Naive thymus-derived CD4-positive, alpha-beta T cell (primary cell): ENCODE data around the gene C1QTNF1. TPM values are rescaled to one million over a fixed set of nuclear protein-coding genes. Genes with fewer than 3 reads are reported as not detected.

ENCODE experiments used
- ATAC-seq: fragments of 150-1000 bp; cut with Tn5 transposase; 2 replicates; pipeline ENCODE4 v1.10.0; 2021; ENCODE audit warnings: mild to moderate bottlenecking, moderate library complexity
- CTCF ChIA-PET: fragments of 350-600 bp; sonication (Branson Sonifier 250); formaldehyde crosslinking; loops from one replicate; lab custom pipeline; 2021; ENCODE audit warnings: antibody characterized with exemption; lab: Charles Lee
- POLR2A ChIA-PET: fragments of 350-600 bp; sonication (Branson Sonifier 250); formaldehyde crosslinking; loops from one replicate; lab custom pipeline; 2021; ENCODE audit warnings: antibody characterized with exemption, inconsistent platforms; lab: Charles Lee
- DNase-seq, 9 donors: peaks; one replicate each; pipeline versions ENCODE4 v3.0.0 to v3.0.0-alpha.2; 2020 to 2022; ENCODE audit warnings: mixed read lengths in 1 of 9
- H3K27ac ChIP-seq: one replicate; pipeline ENCODE4 v1.7.0; 2013; ENCODE audit warnings: mild to moderate bottlenecking, low read depth, low read length, moderate library complexity
- H3K27me3 ChIP-seq, 2 donors: one replicate each; pipeline ENCODE4 v1.7.0; 2013; ENCODE audit warnings: low read length in 2 of 2, mild to moderate bottlenecking in 2 of 2, moderate library complexity in 2 of 2; ENCODE audit not compliant: control insufficient read depth in 2 of 2, insufficient read depth in 2 of 2
- H3K36me3 ChIP-seq, 3 experiments: 1 replicate in 2 of 3; 2 replicates in 1 of 3; pipeline ENCODE4 v1.7.0; 2013; ENCODE audit warnings: low read length in 3 of 3, mild to moderate bottlenecking in 3 of 3, moderate library complexity in 1 of 3; ENCODE audit not compliant: insufficient read depth in 3 of 3, control insufficient read depth in 2 of 3
- H3K4me1 ChIP-seq, 2 donors: one replicate each; pipeline ENCODE4 v1.7.0; 2013; ENCODE audit warnings: low read length in 2 of 2, mild to moderate bottlenecking in 2 of 2, moderate library complexity in 1 of 2; ENCODE audit not compliant: control insufficient read depth in 2 of 2, insufficient read depth in 2 of 2
- H3K4me3 ChIP-seq: 2 replicates; pipeline ENCODE4 v1.7.0; 2013; ENCODE audit warnings: mild to moderate bottlenecking, low read length
- H3K9me3 ChIP-seq, 3 experiments: 1 replicate in 2 of 3; 2 replicates in 1 of 3; pipeline ENCODE4 v1.7.0; 2013; ENCODE audit warnings: low read length in 3 of 3; ENCODE audit not compliant: control insufficient read depth in 2 of 3
- H3K27ac Mint-ChIP-seq, 9 donors: one replicate each; pipeline ENCODE4 v1.8.0; 2020 to 2022; ENCODE audit warnings: mixed read lengths in 9 of 9, mild to moderate bottlenecking in 8 of 9, moderate library complexity in 5 of 9, inconsistent platforms in 2 of 9
- H3K27me3 Mint-ChIP-seq, 5 donors: one replicate each; pipeline ENCODE4 v1.8.0; 2021 to 2022; ENCODE audit warnings: mixed read lengths in 5 of 5, mild to moderate bottlenecking in 1 of 5
- H3K36me3 Mint-ChIP-seq, 5 donors: one replicate each; pipeline ENCODE4 v1.8.0; 2020 to 2022; ENCODE audit warnings: mixed read lengths in 5 of 5, mild to moderate bottlenecking in 3 of 5, inconsistent platforms in 1 of 5
- H3K4me1 Mint-ChIP-seq, 7 donors: one replicate each; pipeline ENCODE4 v1.8.0; 2020 to 2022; ENCODE audit warnings: mixed read lengths in 7 of 7, mild to moderate bottlenecking in 3 of 7, inconsistent platforms in 1 of 7
- H3K4me3 Mint-ChIP-seq, 10 donors: one replicate each; pipeline ENCODE4 v1.8.0; 2020 to 2022; ENCODE audit warnings: mild to moderate bottlenecking in 10 of 10, mixed read lengths in 10 of 10, moderate library complexity in 6 of 10, inconsistent platforms in 2 of 10
- H3K9me3 Mint-ChIP-seq, 11 donors: one replicate each; pipeline ENCODE4 v1.8.0; 2020 to 2022; ENCODE audit warnings: mixed read lengths in 11 of 11, mild to moderate bottlenecking in 4 of 11, inconsistent platforms in 1 of 11, moderate library complexity in 1 of 11
- intact Hi-C, 2 donors: fragments of 100-400 bp; cut with micrococcal nuclease; formaldehyde crosslinking; loops; one replicate each; pipeline ENCODE4 v1.15.1; 2023
- polyA plus RNA-seq, 2 donors: library from polyadenylated mRNA; unstranded; fragments of 300-500 nt; fragmentation: Illumina TruSeq; gene quantifications; one replicate each; pipeline ENCODE4 v1.2.3, GENCODE V29; 2021
- total RNA-seq, 6 experiments: library from RNA in 5 of 6; stranded (reverse) in 5 of 6; gene quantifications; 1 replicate in 5 of 6; 2 replicates in 1 of 6; pipeline ENCODE4 v1.2.3 and lab custom pipeline; 2021 to 2026

C1QTNF1 gene
- total and polyA plus RNA-seq, 7 experiments from 2014 or later = 0.10 TPM; not detected in 6

- H3K36me3 ChIP-seq = no peaks in the 10 kb centered on the region
- Mint-ChIP-seq H3K27me3 (peaks cover 0 to 37% (median 4%) of the 10 kb centered on the region in 5 donors), H3K36me3 (no peaks in the 10 kb centered on the region), H3K4me1 (no peaks in the 10 kb centered on the region), H3K9me3 (no peaks in the 10 kb centered on the region), H3K27ac (no peak overlapping the region), H3K4me3 (no peak overlapping the region)
- H3K27me3 ChIP-seq = no peaks in the 10 kb centered on the region
- ChIA-PET POLR2A (no interaction called here), CTCF (interaction anchor here (1.3 to 1.5 kb wide), 2 partner anchors 8 to 10 kb away, joined by 3 to 4 read pairs; no protein-coding TSS in a partner anchor)
- H3K4me1 ChIP-seq = no peaks in the 10 kb centered on the region
- H3K9me3 ChIP-seq = no peaks in the 10 kb centered on the region
- intact Hi-C loops = no loop called here
- ATAC-seq = no peak
- no peak overlapping the region for H3K27ac ChIP-seq
- DNase-seq = no peak
- no peak overlapping the region for H3K4me3 ChIP-seq
Observed at GRCh38 chr17:79033741-79034501, 10.0 kb downstream of the C1QTNF1 start.

DNA sequence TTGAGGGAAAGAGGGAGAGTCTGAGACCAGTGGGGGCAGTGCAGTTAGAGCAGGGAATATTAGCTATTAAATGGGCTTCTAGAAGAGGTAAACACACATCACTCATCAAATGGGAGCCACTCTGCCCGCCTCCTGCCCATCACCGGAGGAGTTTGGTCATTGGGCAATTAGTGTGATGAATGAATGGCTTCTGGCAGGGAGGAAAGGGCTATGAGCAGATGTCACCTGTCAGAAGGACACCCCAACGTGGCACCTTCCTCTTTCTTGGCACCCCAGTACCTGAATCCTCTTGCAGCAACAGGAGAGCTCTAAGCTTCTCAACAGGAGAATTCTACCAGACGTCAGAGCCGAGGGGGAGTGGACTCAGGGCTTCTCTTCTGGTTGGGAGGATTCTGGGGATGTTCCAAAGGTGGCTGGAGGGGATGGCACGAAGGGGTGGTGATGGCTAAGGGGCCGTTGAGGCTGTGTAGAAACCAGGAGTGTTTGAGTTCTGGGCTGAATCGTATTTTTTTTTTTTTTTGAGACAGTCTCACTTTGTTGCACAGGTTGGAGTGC lies 11.0 kb downstream of the C1QTNF1 start:
- Mint-ChIP-seq H3K27ac (no peak overlapping the region), H3K4me3 (no peak overlapping the region), H3K36me3 (no peaks in the 10 kb centered on the region), H3K4me1 (no peaks in the 10 kb centered on the region), H3K9me3 (no peaks in the 10 kb centered on the region), H3K27me3 (peaks cover 0 to 37% (median 4%) of the 10 kb centered on the region in 5 donors)
- Histone ChIP-seq H3K9me3 (no peaks in the 10 kb centered on the region), H3K27ac (no peak overlapping the region), H3K36me3 (no peaks in the 10 kb centered on the region), H3K4me1 (no peaks in the 10 kb centered on the region), H3K4me3 (no peak overlapping the region), H3K27me3 (no peaks in the 10 kb centered on the region)
- no peak for DNase-seq
- CTCF ChIA-PET = interaction anchor here (0.8 to 1.5 kb wide), 2 partner anchors 8 to 9 kb away, joined by 3 read pairs; no protein-coding TSS in a partner anchor
- intact Hi-C loops = no loop called here
- no peak for ATAC-seq
- POLR2A ChIA-PET = no interaction called here

- Mint-ChIP-seq H3K4me3 (no peak overlapping the region), H3K36me3 (no peaks in the 10 kb centered on the region), H3K27ac (no peak overlapping the region), H3K27me3 (peaks cover 0 to 32% (median 4%) of the 10 kb centered on the region in 5 donors), H3K9me3 (no peaks in the 10 kb centered on the region), H3K4me1 (no peaks in the 10 kb centered on the region)
- ChIA-PET POLR2A (no interaction called here), CTCF (interaction anchor here (0.8 to 1.5 kb wide), 2 partner anchors 8 to 9 kb away, joined by 3 read pairs; no protein-coding TSS in a partner anchor)
- H3K27ac ChIP-seq = no peak overlapping the region
- H3K36me3 ChIP-seq = no peaks in the 10 kb centered on the region
- no peaks in the 10 kb centered on the region for H3K9me3 ChIP-seq
- DNase-seq (no peak), ATAC-seq (no peak)
- no peak overlapping the region for H3K4me3 ChIP-seq
- H3K27me3 ChIP-seq = no peaks in the 10 kb centered on the region
- intact Hi-C loops = no loop called here
- H3K4me1 ChIP-seq = no peaks in the 10 kb centered on the region
Observed at GRCh38 chr17:79035686-79036085, 11.7 kb downstream of the C1QTNF1 start.

GRCh38 chr17:79036181-79036580 lies 12.2 kb downstream of the C1QTNF1 start:
- Mint-ChIP-seq H3K27me3 (peaks cover 0 to 27% (median 4%) of the 10 kb centered on the region in 5 donors), H3K9me3 (no peaks in the 10 kb centered on the region), H3K4me1 (no peaks in the 10 kb centered on the region), H3K36me3 (no peaks in the 10 kb centered on the region), H3K4me3 (no peak overlapping the region), H3K27ac (no peak overlapping the region)
- intact Hi-C loops = no loop called here
- no peaks in the 10 kb centered on the region for H3K36me3 ChIP-seq
- no peak overlapping the region for H3K4me3 ChIP-seq
- H3K4me1 ChIP-seq = no peaks in the 10 kb centered on the region
- ChIA-PET POLR2A (interaction anchor here (0.7 kb wide), 1 partner anchor 36 kb away, joined by 3 read pairs; no protein-coding TSS in a partner anchor), CTCF (interaction anchor here (0.8 kb wide), 1 partner anchor 10 kb away, joined by 3 read pairs; no protein-coding TSS in a partner anchor)
- no peaks in the 10 kb centered on the region for H3K27me3 ChIP-seq
- H3K27ac ChIP-seq = no peak overlapping the region
- H3K9me3 ChIP-seq = no peaks in the 10 kb centered on the region
- ATAC-seq = no peak
- DNase-seq = no peak

- Mint-ChIP-seq H3K4me3 (no peak overlapping the region), H3K27ac (no peak overlapping the region), H3K4me1 (no peaks in the 10 kb centered on the region), H3K36me3 (no peaks in the 10 kb centered on the region), H3K27me3 (peaks cover 0 to 23% (median 3%) of the 10 kb centered on the region in 5 donors), H3K9me3 (no peaks in the 10 kb centered on the region)
- peak; percentile 67 for ATAC-seq
- no peak for DNase-seq
- no peaks in the 10 kb centered on the region for H3K9me3 ChIP-seq
- no peak overlapping the region for H3K27ac ChIP-seq
- H3K4me3 ChIP-seq = no peak overlapping the region
- no peaks in the 10 kb centered on the region for H3K4me1 ChIP-seq
- H3K27me3 ChIP-seq = no peaks in the 10 kb centered on the region
- intact Hi-C loops = no loop called here
- CTCF ChIA-PET = interaction anchor here (1.0 to 1.1 kb wide), 2 partner anchors 16 to 72 kb away, joined by 3 to 5 read pairs; no protein-coding TSS in a partner anchor
- H3K36me3 ChIP-seq = no peaks in the 10 kb centered on the region
- POLR2A ChIA-PET = interaction anchor here (0.7 kb wide), 1 partner anchor 37 kb away, joined by 3 read pairs; no protein-coding TSS in a partner anchor
Observed at GRCh38 chr17:79036596-79036995, 12.6 kb downstream of the C1QTNF1 start.

DNA sequence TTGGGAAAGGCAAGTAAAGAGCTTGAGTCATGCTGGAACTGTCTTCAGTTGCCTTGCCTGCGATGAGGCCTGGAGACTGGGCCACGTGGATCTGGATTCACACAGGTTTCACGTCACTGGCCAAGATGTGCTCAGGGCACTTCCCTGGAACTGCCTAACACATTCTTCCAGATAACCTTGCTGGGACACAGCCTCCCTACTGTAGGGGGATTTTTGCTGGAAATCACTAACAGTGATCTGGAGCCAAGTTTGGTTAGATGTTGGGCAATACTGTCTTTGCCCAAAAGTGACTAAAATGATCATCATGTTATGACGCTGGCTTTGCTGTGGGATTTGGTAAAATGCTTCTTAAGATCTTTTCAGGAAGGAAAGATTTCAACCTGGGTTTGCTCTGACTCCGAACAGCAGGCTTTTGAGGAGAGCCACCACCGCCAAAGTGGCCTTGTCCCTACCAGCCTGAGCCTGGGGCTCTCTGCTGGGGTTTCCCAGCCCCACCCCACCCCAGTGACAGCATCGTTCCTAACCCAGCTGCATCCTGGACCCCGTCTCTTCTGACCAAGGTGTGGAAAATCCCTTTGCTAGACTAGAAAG lies 14.7 kb downstream of the C1QTNF1 start:
- Histone ChIP-seq H3K9me3 (no peaks in the 10 kb centered on the region), H3K27ac (no peak overlapping the region), H3K27me3 (no peaks in the 10 kb centered on the region), H3K36me3 (no peaks in the 10 kb centered on the region), H3K4me1 (no peaks in the 10 kb centered on the region), H3K4me3 (no peak overlapping the region)
- DNase-seq (no peak), ATAC-seq (no peak)
- Mint-ChIP-seq H3K36me3 (no peaks in the 10 kb centered on the region), H3K27me3 (peaks cover 0 to 10% (median 2%) of the 10 kb centered on the region in 5 donors), H3K27ac (no peak overlapping the region), H3K9me3 (peaks cover 0 to 9% (median 0%) of the 10 kb centered on the region in 11 donors), H3K4me1 (no peaks in the 10 kb centered on the region), H3K4me3 (no peak overlapping the region)
- ChIA-PET CTCF (no interaction called here), POLR2A (no interaction called here)
- intact Hi-C loops = no loop called here
